ENCODE measurements around the gene NTNG1.

GRCh38 chr1:107394301-107394700 is 253.5 kb downstream of the NTNG1 start:
- no peak for TF ChIP-seq POLR2A (IDR thresholded peaks at IDR 0.05)
- TF ChIP-seq CTCF (IDR thresholded peaks at IDR 0.05) = no peak
- TF ChIP-seq EP300 (IDR thresholded peaks at IDR 0.05) = no peak

Measured in ovary (tissue), 3 donors.